Choroid plexus epithelial cell (primary cell): Measurements from ENCODE around the gene MPST.

Experiments
- DNase-seq: peaks from one replicate; pipeline ENCODE4 v3.0.0-alpha.2; 2010; ENCODE audit warnings: low read depth
- H3K4me3 ChIP-seq: 2 replicates; pipeline ENCODE4 v1.5.1; 2011; ENCODE audit warnings: low read depth, mild to moderate bottlenecking, control low read depth, low read length, moderate library complexity
- CTCF ChIP-seq: conservative IDR thresholded peaks from 2 replicates; pipeline ENCODE4 v1.5.1; 2011; ENCODE audit warnings: low read depth, mild to moderate bottlenecking, control low read depth, inconsistent platforms, low read length, moderate library complexity

MPST gene

GRCh38 chr22:37057226-37057625, 37.7 kb downstream of the MPST start:
- H3K4me3 ChIP-seq = no peak overlapping the region
- DNase-seq = no peak
- TF ChIP-seq CTCF = no peak

- no peak for TF ChIP-seq CTCF
These were observed 38.4 kb downstream of the MPST start for GRCh38 chr22:37057796-37058510.

GRCh38 chr22:37058917-37059701, 39.6 kb downstream of the MPST start:
- DNase-seq = no peak
- no peak for TF ChIP-seq CTCF
- H3K4me3 ChIP-seq = no peak overlapping the region

More at GRCh38 chr22:37057796-37058510, 38.4 kb downstream of the MPST start:
- no peak overlapping the region for H3K4me3 ChIP-seq
- DNase-seq = no peak

GRCh38 chr22:37059876-37060449, 40.4 kb downstream of the MPST start:
- no peak for DNase-seq
- no peak for TF ChIP-seq CTCF

GRCh38 chr22:37060801-37061610, 41.5 kb downstream of the MPST start:
- TF ChIP-seq CTCF = no peak
- DNase-seq = no peak
- H3K4me3 ChIP-seq = no peak overlapping the region

More at GRCh38 chr22:37059876-37060449, 40.4 kb downstream of the MPST start:
- no peak overlapping the region for H3K4me3 ChIP-seq

GRCh38 chr22:37061611-37062375, 42.3 kb downstream of the MPST start:
- DNase-seq = no peak
- no peak for TF ChIP-seq CTCF
- H3K4me3 ChIP-seq = no peak overlapping the region
